ENCODE results near the gene PTTG1IP. TPM values are rescaled to one million over a fixed set of nuclear protein-coding genes. Genes with fewer than 3 reads are reported as not detected.

PTTG1IP gene
- total RNA-seq, 4 donors from 2014 or later: 175 to 328 (median 234) TPM

GRCh38 chr21:44837537-44837936 lies 36.0 kb downstream of the PTTG1IP start:
- Histone ChIP-seq H3K4me3 (no peak overlapping the region), H3K27ac (no peak overlapping the region), H3K9me3 (no peaks in the 10 kb centered on the region), H3K36me3 (no peaks in the 10 kb centered on the region), H3K27me3 (peaks cover 0 to 5% of the 10 kb centered on the region in 2 donors), H3K4me1 (peaks cover 0 to 5% (median 0%) of the 10 kb centered on the region in 4 donors)
- 83 to 84% methylated on average over 9 to 13 of the region's 13 CpGs for WGBS, 2 donors
- TF ChIP-seq POLR2A (IDR thresholded peaks at IDR 0.05) (no peak), CTCF (IDR thresholded peaks at IDR 0.05) (no peak), EP300 (IDR thresholded peaks at IDR 0.05) (no peak)
- DNase-seq (ENCODE audit: low spot score in 2 of 2): no peak

GRCh38 chr21:44836666-44837471 lies 36.6 kb downstream of the PTTG1IP start:
- Histone ChIP-seq H3K4me3 (no peak overlapping the region), H3K36me3 (no peaks in the 10 kb centered on the region), H3K4me1 (peaks cover 0 to 5% (median 0%) of the 10 kb centered on the region in 4 donors), H3K27me3 (no peaks in the 10 kb centered on the region), H3K9me3 (no peaks in the 10 kb centered on the region), H3K27ac (no peak overlapping the region)
- TF ChIP-seq CTCF (IDR thresholded peaks at IDR 0.05) (no peak), EP300 (IDR thresholded peaks at IDR 0.05) (no peak), POLR2A (IDR thresholded peaks at IDR 0.05) (no peak)
- 63 to 64% methylated on average over 14 to 29 of the region's 37 CpGs for WGBS, 2 donors
- no peak for DNase-seq (ENCODE audit: low spot score in 2 of 2)

- WGBS, 2 donors: no CpG with 5 or more reads among the region's 3 CpGs
- TF ChIP-seq CTCF (IDR thresholded peaks at IDR 0.05) (no peak), POLR2A (IDR thresholded peaks at IDR 0.05) (no peak), EP300 (IDR thresholded peaks at IDR 0.05) (no peak)
- DNase-seq (ENCODE audit: low spot score in 2 of 2): no peak
- Histone ChIP-seq H3K27ac (no peak overlapping the region), H3K36me3 (no peaks in the 10 kb centered on the region), H3K27me3 (no peaks in the 10 kb centered on the region), H3K4me1 (peaks cover 0 to 5% (median 0%) of the 10 kb centered on the region in 4 donors), H3K4me3 (no peak overlapping the region), H3K9me3 (no peaks in the 10 kb centered on the region)
Observed at GRCh38 chr21:44836349-44836665, 37.2 kb downstream of the PTTG1IP start.

GRCh38 chr21:44835647-44835973 lies 37.9 kb downstream of the PTTG1IP start:
- 73 to 76% methylated on average over 7 of the region's 8 CpGs for WGBS, 2 donors
- H3K9me3 ChIP-seq: no peaks in the 10 kb centered on the region
- no peak overlapping the region for H3K27ac ChIP-seq
- no peaks in the 10 kb centered on the region for H3K27me3 ChIP-seq
- DNase-seq (ENCODE audit: low spot score in 2 of 2): no peak
- no peak overlapping the region for H3K4me3 ChIP-seq
- TF ChIP-seq CTCF (IDR thresholded peaks at IDR 0.05) (no peak), EP300 (IDR thresholded peaks at IDR 0.05) (no peak), POLR2A (IDR thresholded peaks at IDR 0.05) (no peak)
- H3K36me3 ChIP-seq: no peaks in the 10 kb centered on the region
- H3K4me1 ChIP-seq: peaks cover 0 to 5% (median 0%) of the 10 kb centered on the region in 4 donors

GRCh38 chr21:44834951-44835646 lies 38.4 kb downstream of the PTTG1IP start:
- 85 to 87% methylated on average over 29 of the region's 29 CpGs for WGBS, 2 donors
- H3K4me3 ChIP-seq: no peak overlapping the region
- no peak for DNase-seq (ENCODE audit: low spot score in 2 of 2)

More at GRCh38 chr21:44834951-44835646, 38.4 kb downstream of the PTTG1IP start:
- TF ChIP-seq EP300 (IDR thresholded peaks at IDR 0.05) (no peak), CTCF (IDR thresholded peaks at IDR 0.05) (no peak), POLR2A (IDR thresholded peaks at IDR 0.05) (no peak)
- Histone ChIP-seq H3K36me3 (no peaks in the 10 kb centered on the region), H3K27ac (no peak overlapping the region), H3K9me3 (no peaks in the 10 kb centered on the region), H3K27me3 (no peaks in the 10 kb centered on the region), H3K4me1 (peaks cover 0 to 5% (median 0%) of the 10 kb centered on the region in 4 donors)

Data from tibial nerve (tissue), 4 donors.